ENCODE measurements around the gene PTPRE. TPM values are rescaled to one million over a fixed set of nuclear protein-coding genes. Genes with fewer than 3 reads are reported as not detected.

The PTPRE gene
- total RNA-seq, 1 experiment from 2014 or later, result 12.3 TPM

GRCh38 chr10:127983344-127984100 lies 76.6 kb downstream of the PTPRE start (continued):
- TF ChIP-seq, protein P1, sequence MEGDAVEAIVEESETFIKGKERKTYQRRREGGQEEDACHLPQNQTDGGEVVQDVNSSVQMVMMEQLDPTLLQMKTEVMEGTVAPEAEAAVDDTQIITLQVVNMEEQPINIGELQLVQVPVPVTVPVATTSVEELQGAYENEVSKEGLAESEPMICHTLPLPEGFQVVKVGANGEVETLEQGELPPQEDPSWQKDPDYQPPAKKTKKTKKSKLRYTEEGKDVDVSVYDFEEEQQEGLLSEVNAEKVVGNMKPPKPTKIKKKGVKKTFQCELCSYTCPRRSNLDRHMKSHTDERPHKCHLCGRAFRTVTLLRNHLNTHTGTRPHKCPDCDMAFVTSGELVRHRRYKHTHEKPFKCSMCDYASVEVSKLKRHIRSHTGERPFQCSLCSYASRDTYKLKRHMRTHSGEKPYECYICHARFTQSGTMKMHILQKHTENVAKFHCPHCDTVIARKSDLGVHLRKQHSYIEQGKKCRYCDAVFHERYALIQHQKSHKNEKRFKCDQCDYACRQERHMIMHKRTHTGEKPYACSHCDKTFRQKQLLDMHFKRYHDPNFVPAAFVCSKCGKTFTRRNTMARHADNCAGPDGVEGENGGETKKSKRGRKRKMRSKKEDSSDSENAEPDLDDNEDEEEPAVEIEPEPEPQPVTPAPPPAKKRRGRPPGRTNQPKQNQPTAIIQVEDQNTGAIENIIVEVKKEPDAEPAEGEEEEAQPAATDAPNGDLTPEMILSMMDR (IDR thresholded peaks at IDR 0.05 in 2 of 3, conservative IDR thresholded peaks at IDR 0.05 in 1 of 3; ENCODE audit: borderline replicate concordance in 1 of 3, insufficient read depth in 1 of 3, low read depth in 2 of 3, low read length in 2 of 3), result no peak
- peak; percentile 33 for TF ChIP-seq JUND (IDR thresholded peaks at IDR 0.05)

GRCh38 chr10:127984945-127985344 lies 78.0 kb downstream of the PTPRE start:
- Histone ChIP-seq H3K4me3 (replicated peaks in 1 of 2; ENCODE audit: low read depth in 1 of 2, low read length in 2 of 2) (no peak overlapping the region), H3K79me2 (ENCODE audit: insufficient read depth, low read length) (no peaks in the 10 kb centered on the region), H3K36me3 (ENCODE audit: control insufficient read depth in 1 of 2, insufficient read depth in 2 of 2, low read length in 2 of 2) (no peaks in the 10 kb centered on the region), H2AFZ (ENCODE audit: low read depth, low read length, poor library complexity, severe bottlenecking) (no peak overlapping the region), H3K9ac (ENCODE audit: low read length) (no peak overlapping the region), H3K27ac (ENCODE audit: low read depth, low read length) (no peak overlapping the region), H3K9me2 (ENCODE audit: insufficient read depth) (no peaks in the 10 kb centered on the region; the same call in 1 of the 2 replicates), H4K20me1 (ENCODE audit: insufficient read depth) (no peaks in the 10 kb centered on the region), H3K4me1 (ENCODE audit: control insufficient read depth in 1 of 2, insufficient read depth in 2 of 2, low read length in 2 of 2) (peaks cover 13 to 25% of the 10 kb centered on the region in 2 experiments), H3K27me3 (ENCODE audit: insufficient read depth, low read length) (no peaks in the 10 kb centered on the region), H3K9me3 (ENCODE audit: control insufficient read depth in 1 of 2, insufficient read depth in 1 of 2, low read depth in 1 of 2, low read length in 2 of 2) (no peaks in the 10 kb centered on the region), H3K4me2 (ENCODE audit: low read length) (no peak overlapping the region)
- TF ChIP-seq, protein P2, sequence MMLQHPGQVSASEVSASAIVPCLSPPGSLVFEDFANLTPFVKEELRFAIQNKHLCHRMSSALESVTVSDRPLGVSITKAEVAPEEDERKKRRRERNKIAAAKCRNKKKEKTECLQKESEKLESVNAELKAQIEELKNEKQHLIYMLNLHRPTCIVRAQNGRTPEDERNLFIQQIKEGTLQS (IDR thresholded peaks at IDR 0.05), result no peak
- TF ChIP-seq SP1 (IDR thresholded peaks at IDR 0.05; ENCODE audit: low read depth) (no peak), TCF7L2 (IDR thresholded peaks at IDR 0.05; ENCODE audit: borderline replicate concordance, extremely low read depth, insufficient read depth, insufficient read length) (no peak), ELF1 (IDR thresholded peaks at IDR 0.05; ENCODE audit: borderline replicate concordance, low read depth) (no peak), POLR2AphosphoS5 (IDR thresholded peaks at IDR 0.05; ENCODE audit: low read depth, low read length) (no peak), ZBTB33 (IDR thresholded peaks at IDR 0.05; ENCODE audit: extremely low read depth, insufficient replicate concordance, low read length) (no peak), CBX3 (IDR thresholded peaks at IDR 0.05; ENCODE audit: low read depth) (no peak), SIN3A (IDR thresholded peaks at IDR 0.05; ENCODE audit: low read depth) (no peak)
- CTCF ChIA-PET, result no interaction called here
- no TSS peak for BruUV-seq (replicated peaks)
- DNase-seq (ENCODE audit: low read depth, low spot score) (no peak), ATAC-seq (no peak)
- RAD21 ChIA-PET (ENCODE audit: low non-redundant PET in 1 of 2, low total read pairs in 2 of 2, uncharacterized antibody in 2 of 2, unreplicated experiment in 2 of 2), result no interaction called here
- intact Hi-C loops (cut with micrococcal nuclease), result no loop called here
- POLR2A ChIA-PET, result no interaction called here

All from HCT116 (cell line).